K562 (cell line): Measurements from ENCODE around the gene ATG13. TPM values are rescaled to one million over a fixed set of nuclear protein-coding genes. Genes with fewer than 3 reads are reported as not detected.
A peak's percentile ranks its signal among the peaks of the same experiment; 100 is the strongest.

Source experiments
- CREB5 ChIP-seq: fragments of 250-450 bp; sonication (Bioruptor Pico); IDR thresholded peaks from 2 replicates; pipeline ENCODE4 v1.5.0; 2020; ENCODE audit warnings: mild to moderate bottlenecking
- LARP7 ChIP-seq: fragments of 450-650 bp; IDR thresholded peaks from 2 replicates; pipeline ENCODE4 v1.6.1; 2016
- SMARCC2 ChIP-seq: fragments of 450-650 bp; IDR thresholded peaks from 2 replicates; pipeline ENCODE4 v1.6.1; 2017; ENCODE audit warnings: antibody characterized with exemption, moderate library complexity, mild to moderate bottlenecking, low read depth
- ZBTB33 ChIP-seq: sonication (generic); formaldehyde crosslinking; IDR thresholded peaks from 2 replicates; pipeline ENCODE4 v1.8.1; 2023; ENCODE audit warnings: mild to moderate bottlenecking, missing genetic modification reagents
- ZBTB5 ChIP-seq: fragments of 450-650 bp; IDR thresholded peaks from 2 replicates; pipeline ENCODE4 v1.6.1; 2017; ENCODE audit warnings: antibody characterized with exemption
- polyA plus RNA-seq, 8 experiments: library from polyadenylated mRNA; depleted of rRNA in 4 of 8; stranded (reverse) in 5 of 8; unstranded in 3 of 8; fragments of >200 nt; fragmentation: Nextera tagmentation in 2 of 8; fragmentation: Illumina TruSeq in 1 of 8; extraction: Ambion mirVana in 2 of 8; extraction: Trizol in 1 of 8; gene quantifications; 2 replicates each; pipeline versions ENCODE4 v1.2.1 to v1.2.3, GENCODE V29; 2011 to 2014; ENCODE audit warnings: inconsistent platforms in 1 of 8, missing spikeins in 1 of 8
- total RNA-seq, 7 experiments: library from RNA; depleted of rRNA in 6 of 7; stranded (reverse); fragments of >200 nt in 6 of 7; fragmentation: Illumina TruSeq in 2 of 7; extraction: Trizol in 2 of 7; gene quantifications; 2 replicates each; pipeline versions ENCODE4 v1.2.1 to v1.2.3, GENCODE V29; 2011 to 2021; ENCODE audit warnings: low replicate concordance in 1 of 7
- TF ChIP-seq, protein P1 (sequence below): fragments of 450-650 bp; formaldehyde crosslinking; IDR thresholded peaks from 2 replicates; pipeline ENCODE4 v1.4.0; 2020; ENCODE audit warnings: mild to moderate bottlenecking, moderate library complexity
- TF ChIP-seq, protein P2 (sequence below): fragments of 200-600 bp; sonication (generic); IDR thresholded peaks from one replicate; pipeline ENCODE4 v1.6.1; 2012; ENCODE audit warnings: mild to moderate bottlenecking, low read depth, low read length, inconsistent platforms

ATG13 gene
- total and polyA plus RNA-seq, 9 of the 15 experiments (the other 6 are each of a cell fraction or from before 2014, with no cell fraction given) = 13.1 to 61.5 (median 36.5) TPM

GRCh38 chr11:46700241-46701077 is 83.1 kb downstream of the ATG13 start, which contains the start of the genes ARHGAP1 and ZNF408 (continued):
- TF ChIP-seq, protein P1, sequence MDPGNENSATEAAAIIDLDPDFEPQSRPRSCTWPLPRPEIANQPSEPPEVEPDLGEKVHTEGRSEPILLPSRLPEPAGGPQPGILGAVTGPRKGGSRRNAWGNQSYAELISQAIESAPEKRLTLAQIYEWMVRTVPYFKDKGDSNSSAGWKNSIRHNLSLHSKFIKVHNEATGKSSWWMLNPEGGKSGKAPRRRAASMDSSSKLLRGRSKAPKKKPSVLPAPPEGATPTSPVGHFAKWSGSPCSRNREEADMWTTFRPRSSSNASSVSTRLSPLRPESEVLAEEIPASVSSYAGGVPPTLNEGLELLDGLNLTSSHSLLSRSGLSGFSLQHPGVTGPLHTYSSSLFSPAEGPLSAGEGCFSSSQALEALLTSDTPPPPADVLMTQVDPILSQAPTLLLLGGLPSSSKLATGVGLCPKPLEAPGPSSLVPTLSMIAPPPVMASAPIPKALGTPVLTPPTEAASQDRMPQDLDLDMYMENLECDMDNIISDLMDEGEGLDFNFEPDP (CRISPR knock-in tag) = 0 out of 2 replicates have a peak, but pooled peaks have one; percentile 27
- TF ChIP-seq LARP7 (no peak), SMARCC2 (no peak), ZBTB33 (CRISPR knock-in tag) (peak; percentile 46; the same call in 1 of the 2 replicates), ZBTB5 (no peak), CREB5 (0 out of 2 replicates have a peak, but pooled peaks have one; percentile 22)
- TF ChIP-seq, protein P2, sequence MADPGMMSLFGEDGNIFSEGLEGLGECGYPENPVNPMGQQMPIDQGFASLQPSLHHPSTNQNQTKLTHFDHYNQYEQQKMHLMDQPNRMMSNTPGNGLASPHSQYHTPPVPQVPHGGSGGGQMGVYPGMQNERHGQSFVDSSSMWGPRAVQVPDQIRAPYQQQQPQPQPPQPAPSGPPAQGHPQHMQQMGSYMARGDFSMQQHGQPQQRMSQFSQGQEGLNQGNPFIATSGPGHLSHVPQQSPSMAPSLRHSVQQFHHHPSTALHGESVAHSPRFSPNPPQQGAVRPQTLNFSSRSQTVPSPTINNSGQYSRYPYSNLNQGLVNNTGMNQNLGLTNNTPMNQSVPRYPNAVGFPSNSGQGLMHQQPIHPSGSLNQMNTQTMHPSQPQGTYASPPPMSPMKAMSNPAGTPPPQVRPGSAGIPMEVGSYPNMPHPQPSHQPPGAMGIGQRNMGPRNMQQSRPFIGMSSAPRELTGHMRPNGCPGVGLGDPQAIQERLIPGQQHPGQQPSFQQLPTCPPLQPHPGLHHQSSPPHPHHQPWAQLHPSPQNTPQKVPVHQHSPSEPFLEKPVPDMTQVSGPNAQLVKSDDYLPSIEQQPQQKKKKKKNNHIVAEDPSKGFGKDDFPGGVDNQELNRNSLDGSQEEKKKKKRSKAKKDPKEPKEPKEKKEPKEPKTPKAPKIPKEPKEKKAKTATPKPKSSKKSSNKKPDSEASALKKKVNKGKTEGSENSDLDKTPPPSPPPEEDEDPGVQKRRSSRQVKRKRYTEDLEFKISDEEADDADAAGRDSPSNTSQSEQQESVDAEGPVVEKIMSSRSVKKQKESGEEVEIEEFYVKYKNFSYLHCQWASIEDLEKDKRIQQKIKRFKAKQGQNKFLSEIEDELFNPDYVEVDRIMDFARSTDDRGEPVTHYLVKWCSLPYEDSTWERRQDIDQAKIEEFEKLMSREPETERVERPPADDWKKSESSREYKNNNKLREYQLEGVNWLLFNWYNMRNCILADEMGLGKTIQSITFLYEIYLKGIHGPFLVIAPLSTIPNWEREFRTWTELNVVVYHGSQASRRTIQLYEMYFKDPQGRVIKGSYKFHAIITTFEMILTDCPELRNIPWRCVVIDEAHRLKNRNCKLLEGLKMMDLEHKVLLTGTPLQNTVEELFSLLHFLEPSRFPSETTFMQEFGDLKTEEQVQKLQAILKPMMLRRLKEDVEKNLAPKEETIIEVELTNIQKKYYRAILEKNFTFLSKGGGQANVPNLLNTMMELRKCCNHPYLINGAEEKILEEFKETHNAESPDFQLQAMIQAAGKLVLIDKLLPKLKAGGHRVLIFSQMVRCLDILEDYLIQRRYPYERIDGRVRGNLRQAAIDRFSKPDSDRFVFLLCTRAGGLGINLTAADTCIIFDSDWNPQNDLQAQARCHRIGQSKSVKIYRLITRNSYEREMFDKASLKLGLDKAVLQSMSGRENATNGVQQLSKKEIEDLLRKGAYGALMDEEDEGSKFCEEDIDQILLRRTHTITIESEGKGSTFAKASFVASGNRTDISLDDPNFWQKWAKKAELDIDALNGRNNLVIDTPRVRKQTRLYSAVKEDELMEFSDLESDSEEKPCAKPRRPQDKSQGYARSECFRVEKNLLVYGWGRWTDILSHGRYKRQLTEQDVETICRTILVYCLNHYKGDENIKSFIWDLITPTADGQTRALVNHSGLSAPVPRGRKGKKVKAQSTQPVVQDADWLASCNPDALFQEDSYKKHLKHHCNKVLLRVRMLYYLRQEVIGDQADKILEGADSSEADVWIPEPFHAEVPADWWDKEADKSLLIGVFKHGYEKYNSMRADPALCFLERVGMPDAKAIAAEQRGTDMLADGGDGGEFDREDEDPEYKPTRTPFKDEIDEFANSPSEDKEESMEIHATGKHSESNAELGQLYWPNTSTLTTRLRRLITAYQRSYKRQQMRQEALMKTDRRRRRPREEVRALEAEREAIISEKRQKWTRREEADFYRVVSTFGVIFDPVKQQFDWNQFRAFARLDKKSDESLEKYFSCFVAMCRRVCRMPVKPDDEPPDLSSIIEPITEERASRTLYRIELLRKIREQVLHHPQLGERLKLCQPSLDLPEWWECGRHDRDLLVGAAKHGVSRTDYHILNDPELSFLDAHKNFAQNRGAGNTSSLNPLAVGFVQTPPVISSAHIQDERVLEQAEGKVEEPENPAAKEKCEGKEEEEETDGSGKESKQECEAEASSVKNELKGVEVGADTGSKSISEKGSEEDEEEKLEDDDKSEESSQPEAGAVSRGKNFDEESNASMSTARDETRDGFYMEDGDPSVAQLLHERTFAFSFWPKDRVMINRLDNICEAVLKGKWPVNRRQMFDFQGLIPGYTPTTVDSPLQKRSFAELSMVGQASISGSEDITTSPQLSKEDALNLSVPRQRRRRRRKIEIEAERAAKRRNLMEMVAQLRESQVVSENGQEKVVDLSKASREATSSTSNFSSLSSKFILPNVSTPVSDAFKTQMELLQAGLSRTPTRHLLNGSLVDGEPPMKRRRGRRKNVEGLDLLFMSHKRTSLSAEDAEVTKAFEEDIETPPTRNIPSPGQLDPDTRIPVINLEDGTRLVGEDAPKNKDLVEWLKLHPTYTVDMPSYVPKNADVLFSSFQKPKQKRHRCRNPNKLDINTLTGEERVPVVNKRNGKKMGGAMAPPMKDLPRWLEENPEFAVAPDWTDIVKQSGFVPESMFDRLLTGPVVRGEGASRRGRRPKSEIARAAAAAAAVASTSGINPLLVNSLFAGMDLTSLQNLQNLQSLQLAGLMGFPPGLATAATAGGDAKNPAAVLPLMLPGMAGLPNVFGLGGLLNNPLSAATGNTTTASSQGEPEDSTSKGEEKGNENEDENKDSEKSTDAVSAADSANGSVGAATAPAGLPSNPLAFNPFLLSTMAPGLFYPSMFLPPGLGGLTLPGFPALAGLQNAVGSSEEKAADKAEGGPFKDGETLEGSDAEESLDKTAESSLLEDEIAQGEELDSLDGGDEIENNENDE = no peak
